WTC11 (cell line): Measurements from ENCODE around the gene SMNDC1.

Experiments used
- CREM ChIP-seq: sonication (generic); formaldehyde crosslinking; IDR thresholded peaks from 2 replicates; pipeline ENCODE4 v1.8.1; 2022; ENCODE audit warnings: mild to moderate bottlenecking, missing genetic modification reagents, moderate library complexity
- CTCF ChIP-seq: fragments of 200-600 bp; IDR thresholded peaks from 2 replicates; pipeline ENCODE4 v1.8.0; 2022; ENCODE audit warnings: antibody characterized with exemption
- ESRRA ChIP-seq: sonication (generic); formaldehyde crosslinking; IDR thresholded peaks from 2 replicates; pipeline ENCODE4 v1.8.1; 2022; ENCODE audit warnings: mild to moderate bottlenecking, missing genetic modification reagents, borderline replicate concordance
- ZNF396 ChIP-seq: fragments of 250-450 bp; sonication (Bioruptor Pico); IDR thresholded peaks from 2 replicates; pipeline ENCODE4 v1.8.0; 2021; ENCODE audit warnings: mild to moderate bottlenecking, moderate library complexity, borderline replicate concordance
- ZNF416 ChIP-seq: fragments of 250-450 bp; sonication (Bioruptor Pico); IDR thresholded peaks from 2 replicates; pipeline ENCODE4 v1.9.0; 2021; ENCODE audit warnings: mild to moderate bottlenecking, inconsistent platforms
- TF ChIP-seq, protein P1 (sequence below): sonication (generic); formaldehyde crosslinking; IDR thresholded peaks from 2 replicates; pipeline ENCODE4 v1.8.0; 2023; ENCODE audit warnings: missing genetic modification reagents
- TF ChIP-seq, protein P2 (sequence below): sonication (generic); formaldehyde crosslinking; IDR thresholded peaks from 2 replicates; pipeline ENCODE4 v1.8.0; 2022; ENCODE audit warnings: mild to moderate bottlenecking, missing genetic modification reagents

GRCh38 chr10:110296966-110297365, 7.8 kb downstream of the SMNDC1 start:
- TF ChIP-seq CTCF = no peak
- no peak for TF ChIP-seq CREM (CRISPR knock-in tag)
- TF ChIP-seq ESRRA (CRISPR knock-in tag) = no peak
- no peak for TF ChIP-seq ZNF416
- TF ChIP-seq, protein P1, sequence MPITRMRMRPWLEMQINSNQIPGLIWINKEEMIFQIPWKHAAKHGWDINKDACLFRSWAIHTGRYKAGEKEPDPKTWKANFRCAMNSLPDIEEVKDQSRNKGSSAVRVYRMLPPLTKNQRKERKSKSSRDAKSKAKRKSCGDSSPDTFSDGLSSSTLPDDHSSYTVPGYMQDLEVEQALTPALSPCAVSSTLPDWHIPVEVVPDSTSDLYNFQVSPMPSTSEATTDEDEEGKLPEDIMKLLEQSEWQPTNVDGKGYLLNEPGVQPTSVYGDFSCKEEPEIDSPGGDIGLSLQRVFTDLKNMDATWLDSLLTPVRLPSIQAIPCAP (CRISPR knock-in tag) = no peak
- TF ChIP-seq ZNF396 (CRISPR knock-in tag) = no peak
- TF ChIP-seq, protein P2, sequence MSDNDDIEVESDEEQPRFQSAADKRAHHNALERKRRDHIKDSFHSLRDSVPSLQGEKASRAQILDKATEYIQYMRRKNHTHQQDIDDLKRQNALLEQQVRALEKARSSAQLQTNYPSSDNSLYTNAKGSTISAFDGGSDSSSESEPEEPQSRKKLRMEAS (CRISPR knock-in tag) = no peak
